ENCODE measurements around the gene METTL5.

- TF ChIP-seq POLR2AphosphoS5 (IDR thresholded peaks at IDR 0.05; ENCODE audit: low read depth, low read length) = no peak
- TF ChIP-seq TAF1 (IDR thresholded peaks at IDR 0.05; ENCODE audit: borderline replicate concordance, insufficient read depth, low read length) = no peak
- TF ChIP-seq SIN3A (IDR thresholded peaks at IDR 0.05; ENCODE audit: borderline replicate concordance, insufficient read depth, low read length) = no peak
- no peak for TF ChIP-seq REST (IDR thresholded peaks at IDR 0.05; ENCODE audit: insufficient read depth in 1 of 2, low read depth in 2 of 2, low read length in 2 of 2)
- TF ChIP-seq FOXP2 (optimal IDR thresholded peaks at IDR 0.05; ENCODE audit: borderline replicate concordance, extremely low read depth, extremely low read length, insufficient read depth) = no peak
These were observed 25.0 kb upstream of the METTL5 start for GRCh38 chr2:169849710-169850109.

Data from PFSK-1 (cell line).